ENCODE measurements around the gene GPR42. TPM values are rescaled to one million over a fixed set of nuclear protein-coding genes. Genes with fewer than 3 reads are reported as not detected.

Gene GPR42
- total RNA-seq: 1 to 10 TPM; 1.1 to 1.9 TPM

- ATAC-seq (replicated peaks in 1 of 2) (no peak), DNase-seq (no peak)
- H3K27me3 Mint-ChIP-seq (ENCODE audit: low read depth): peaks cover 38% of the 10 kb centered on the region
- H3K36me3 Mint-ChIP-seq (ENCODE audit: insufficient read depth in 2 of 2): peaks cover 0 to 3% of the 10 kb centered on the region in 2 donors
- H3K4me3 Mint-ChIP-seq: no peak within 1 kb of the TSS
- H3K27ac Mint-ChIP-seq: no peak within 1 kb of the TSS
- H3K4me1 Mint-ChIP-seq (ENCODE audit: low read depth): peaks cover 21% of the 10 kb centered on the region
- no peaks in the 10 kb centered on the region for H3K9me3 Mint-ChIP-seq
These were observed at the start of gene GPR42 for GRCh38 chr19:35370722-35371121. Gene GPR42 (plus strand): TSS chr19:35371068. CDS start chr19:35371360, 292 bp downstream.

GRCh38 chr19:35321291-35321690 is 49.6 kb upstream of the GPR42 start:
- no peak for ATAC-seq (replicated peaks in 1 of 2)
- Mint-ChIP-seq H3K27me3 (ENCODE audit: low read depth) (peaks cover 14% of the 10 kb centered on the region), H3K4me3 (no peak overlapping the region), H3K36me3 (ENCODE audit: insufficient read depth in 2 of 2) (no peaks in the 10 kb centered on the region), H3K9me3 (peaks cover 0 to 2% of the 10 kb centered on the region in 2 donors), H3K27ac (no peak overlapping the region), H3K4me1 (ENCODE audit: low read depth) (peaks cover 12% of the 10 kb centered on the region)
- no peak for DNase-seq

GRCh38 chr19:35322014-35322413 is 48.9 kb upstream of the GPR42 start:
- Mint-ChIP-seq H3K27ac (no peak overlapping the region), H3K4me3 (no peak overlapping the region), H3K36me3 (ENCODE audit: insufficient read depth in 2 of 2) (no peaks in the 10 kb centered on the region), H3K4me1 (ENCODE audit: low read depth) (peaks cover 12% of the 10 kb centered on the region), H3K27me3 (ENCODE audit: low read depth) (peaks cover 14% of the 10 kb centered on the region), H3K9me3 (peaks cover 0 to 2% of the 10 kb centered on the region in 2 donors)
- ATAC-seq (replicated peaks in 1 of 2) (no peak), DNase-seq (no peak)

GRCh38 chr19:35327642-35328041 is 43.2 kb upstream of the GPR42 start:
- H3K4me1 Mint-ChIP-seq (ENCODE audit: low read depth): peaks cover 45% of the 10 kb centered on the region
- no peak overlapping the region for H3K4me3 Mint-ChIP-seq
- no peaks in the 10 kb centered on the region for H3K9me3 Mint-ChIP-seq
- ATAC-seq (replicated peaks in 1 of 2) (no peak), DNase-seq (no peak)
- H3K36me3 Mint-ChIP-seq (ENCODE audit: insufficient read depth in 2 of 2): no peaks in the 10 kb centered on the region
- peak overlapping the region; percentile 2 for H3K27ac Mint-ChIP-seq
- peaks cover 39% of the 10 kb centered on the region for H3K27me3 Mint-ChIP-seq (ENCODE audit: low read depth)

GRCh38 chr19:35328851-35329285 is 42.0 kb upstream of the GPR42 start, which contains the start of gene CD22:
Gene CD22 (plus strand): TSS chr19:35329187. CDS start chr19:35332041, 2,854 bp downstream.
- Mint-ChIP-seq H3K27me3 (ENCODE audit: low read depth) (peaks cover 40% of the 10 kb centered on the region), H3K4me3 (peak within 1 kb of the TSS; percentile 65 to 81), H3K27ac (no peak within 1 kb of the TSS), H3K9me3 (no peaks in the 10 kb centered on the region), H3K36me3 (ENCODE audit: insufficient read depth in 2 of 2) (no peaks in the 10 kb centered on the region), H3K4me1 (ENCODE audit: low read depth) (peaks cover 58% of the 10 kb centered on the region)
- peak; percentile 54 to 63 for ATAC-seq (replicated peaks in 1 of 2)
- peak in 1 of 2 donors; percentile 28 for DNase-seq

GRCh38 chr19:35329323-35329722 is 41.5 kb upstream of the GPR42 start:
- DNase-seq (no peak), ATAC-seq (replicated peaks in 1 of 2) (peak; percentile 8 to 33)
- H3K36me3 Mint-ChIP-seq (ENCODE audit: insufficient read depth in 2 of 2): no peaks in the 10 kb centered on the region
- H3K27me3 Mint-ChIP-seq (ENCODE audit: low read depth): peaks cover 40% of the 10 kb centered on the region
- H3K27ac Mint-ChIP-seq: no peak overlapping the region
- peak overlapping the region; percentile 65 to 81 for H3K4me3 Mint-ChIP-seq
- peaks cover 62% of the 10 kb centered on the region for H3K4me1 Mint-ChIP-seq (ENCODE audit: low read depth)
- H3K9me3 Mint-ChIP-seq: no peaks in the 10 kb centered on the region

- peak overlapping the region; percentile 29 for H3K27ac Mint-ChIP-seq
- peaks cover 74% of the 10 kb centered on the region for H3K4me1 Mint-ChIP-seq (ENCODE audit: low read depth)
- peak overlapping the region; percentile 33 to 81 for H3K4me3 Mint-ChIP-seq
- peaks cover 0 to 2% of the 10 kb centered on the region in 2 donors for H3K36me3 Mint-ChIP-seq (ENCODE audit: insufficient read depth in 2 of 2)
- ATAC-seq (replicated peaks in 1 of 2) (no peak), DNase-seq (no peak)
- H3K9me3 Mint-ChIP-seq: no peaks in the 10 kb centered on the region
- peaks cover 38% of the 10 kb centered on the region for H3K27me3 Mint-ChIP-seq (ENCODE audit: low read depth)
These were observed 40.4 kb upstream of the GPR42 start for GRCh38 chr19:35330475-35330874.

GRCh38 chr19:35331551-35332214 is 39.2 kb upstream of the GPR42 start:
- H3K36me3 Mint-ChIP-seq (ENCODE audit: insufficient read depth in 2 of 2): peaks cover 0 to 2% of the 10 kb centered on the region in 2 donors
- no peak overlapping the region for H3K27ac Mint-ChIP-seq
- DNase-seq (no peak), ATAC-seq (replicated peaks in 1 of 2) (no peak)
- peaks cover 32% of the 10 kb centered on the region for H3K27me3 Mint-ChIP-seq (ENCODE audit: low read depth)
- H3K4me1 Mint-ChIP-seq (ENCODE audit: low read depth): peaks cover 85% of the 10 kb centered on the region
- H3K4me3 Mint-ChIP-seq: no peak overlapping the region
- H3K9me3 Mint-ChIP-seq: no peaks in the 10 kb centered on the region

GRCh38 chr19:35332817-35333216 is 38.1 kb upstream of the GPR42 start:
- peaks cover 0 to 2% of the 10 kb centered on the region in 2 donors for H3K36me3 Mint-ChIP-seq (ENCODE audit: insufficient read depth in 2 of 2)
- peaks cover 26% of the 10 kb centered on the region for H3K27me3 Mint-ChIP-seq (ENCODE audit: low read depth)
- H3K4me1 Mint-ChIP-seq (ENCODE audit: low read depth): peaks cover 83% of the 10 kb centered on the region
- peak; percentile 55 to 57 for DNase-seq
- H3K9me3 Mint-ChIP-seq: no peaks in the 10 kb centered on the region
- H3K27ac Mint-ChIP-seq: no peak overlapping the region
- peak; percentile 76 for ATAC-seq (replicated peaks in 1 of 2)
- H3K4me3 Mint-ChIP-seq: peak overlapping the region; percentile 41 to 55

- DNase-seq (no peak), ATAC-seq (replicated peaks in 1 of 2) (no peak)
- H3K27me3 Mint-ChIP-seq (ENCODE audit: low read depth): peaks cover 24% of the 10 kb centered on the region
- no peak overlapping the region for H3K27ac Mint-ChIP-seq
- no peaks in the 10 kb centered on the region for H3K9me3 Mint-ChIP-seq
- peaks cover 68% of the 10 kb centered on the region for H3K4me1 Mint-ChIP-seq (ENCODE audit: low read depth)
- peaks cover 0 to 2% of the 10 kb centered on the region in 2 donors for H3K36me3 Mint-ChIP-seq (ENCODE audit: insufficient read depth in 2 of 2)
- peak overlapping the region in 1 of 2 donors; percentile 11 for H3K4me3 Mint-ChIP-seq
These were observed 36.6 kb upstream of the GPR42 start for GRCh38 chr19:35334144-35334753.

GRCh38 chr19:35336166-35336955 is 34.5 kb upstream of the GPR42 start:
- Mint-ChIP-seq H3K36me3 (ENCODE audit: insufficient read depth in 2 of 2) (peaks cover 0 to 2% of the 10 kb centered on the region in 2 donors), H3K9me3 (no peaks in the 10 kb centered on the region), H3K4me1 (ENCODE audit: low read depth) (peaks cover 50% of the 10 kb centered on the region), H3K27me3 (ENCODE audit: low read depth) (peaks cover 13% of the 10 kb centered on the region), H3K4me3 (no peak overlapping the region), H3K27ac (no peak overlapping the region)
- no peak for DNase-seq
- ATAC-seq (replicated peaks in 1 of 2): no peak

GRCh38 chr19:35337097-35337983 is 33.5 kb upstream of the GPR42 start:
- H3K4me3 Mint-ChIP-seq: no peak overlapping the region
- H3K4me1 Mint-ChIP-seq (ENCODE audit: low read depth): peaks cover 48% of the 10 kb centered on the region
- DNase-seq: no peak
- H3K27ac Mint-ChIP-seq: no peak overlapping the region
- H3K36me3 Mint-ChIP-seq (ENCODE audit: insufficient read depth in 2 of 2): peaks cover 0 to 2% of the 10 kb centered on the region in 2 donors
- H3K27me3 Mint-ChIP-seq (ENCODE audit: low read depth): peaks cover 12% of the 10 kb centered on the region
- no peaks in the 10 kb centered on the region for H3K9me3 Mint-ChIP-seq
- no peak for ATAC-seq (replicated peaks in 1 of 2)

Measured in activated T-cell treated with anti-CD3 and anti-CD28 coated beads, Interleukin-2, amount 50 U/mL, for 72 hours (primary cell).